Keratinocyte (primary cell): Measurements from ENCODE around the gene GPM6B. TPM values are rescaled to one million over a fixed set of nuclear protein-coding genes. Genes with fewer than 3 reads are reported as not detected.

Experiments
- DNase-seq: peaks from one replicate; pipeline ENCODE4 v3.0.0-alpha.2; 2011; ENCODE audit warnings: low read depth, missing footprints, low spot score
- FAIRE-seq: peaks from 2 replicates; lab custom pipeline; 2011; peaks lifted over from hg19 to GRCh38; lab: Jason Lieb, UNC
- H2AFZ ChIP-seq: 2 replicates; pipeline ENCODE4 v1.6.0; 2012; ENCODE audit warnings: low read length, control low read depth, inconsistent platforms; ENCODE audit not compliant: control insufficient read depth
- H3K27ac ChIP-seq: 2 replicates; pipeline ENCODE4 v1.5.1; 2011; ENCODE audit warnings: low read length; ENCODE audit not compliant: control insufficient read depth, insufficient read depth
- H3K27me3 ChIP-seq: 3 replicates; pipeline ENCODE4 v1.6.0; 2011; ENCODE audit warnings: low read length; ENCODE audit not compliant: control insufficient read depth, insufficient read depth; ENCODE audit errors: extremely low read depth
- H3K36me3 ChIP-seq, 2 experiments: 2 replicates in 1 of 2; 3 replicates in 1 of 2; pipeline ENCODE4 v1.5.1; 2011; ENCODE audit warnings: low read length in 2 of 2, mild to moderate bottlenecking in 1 of 2; ENCODE audit not compliant: control insufficient read depth in 2 of 2, insufficient read depth in 2 of 2; ENCODE audit errors: extremely low read depth in 1 of 2
- H3K4me1 ChIP-seq: 3 replicates; pipeline ENCODE4 v1.5.1; 2011; ENCODE audit warnings: low read length; ENCODE audit not compliant: control insufficient read depth, insufficient read depth; ENCODE audit errors: extremely low read depth
- H3K4me2 ChIP-seq: 3 replicates; pipeline ENCODE4 v1.6.0; 2011; ENCODE audit warnings: low read depth, low read length; ENCODE audit not compliant: control insufficient read depth, insufficient read depth; ENCODE audit errors: extremely low read depth
- H3K4me3 ChIP-seq, 3 experiments: fragments of 200-600 bp in 1 of 3; sonication (generic) in 1 of 3; 2 replicates in 2 of 3; 3 replicates in 1 of 3; pipeline ENCODE4 v1.5.1; 2011 to 2016; ENCODE audit warnings: low read length in 3 of 3, mild to moderate bottlenecking in 3 of 3, control low read depth in 2 of 3, inconsistent platforms in 1 of 3, low read depth in 1 of 3, mixed read lengths in 1 of 3, mixed run types in 1 of 3, moderate library complexity in 1 of 3; ENCODE audit not compliant: control insufficient read depth in 2 of 3, insufficient read depth in 2 of 3; ENCODE audit errors: extremely low read depth in 1 of 3
- H3K79me2 ChIP-seq: 2 replicates; pipeline ENCODE4 v1.6.0; 2012; ENCODE audit warnings: low read length; ENCODE audit not compliant: control insufficient read depth, insufficient read depth
- H3K9ac ChIP-seq: 3 replicates; pipeline ENCODE4 v1.6.0; 2011; ENCODE audit warnings: low read length; ENCODE audit not compliant: control insufficient read depth, insufficient read depth; ENCODE audit errors: extremely low read depth
- H3K9me1 ChIP-seq: 3 replicates; pipeline ENCODE4 v1.6.0; 2011; ENCODE audit warnings: low read length; ENCODE audit not compliant: control insufficient read depth, insufficient read depth; ENCODE audit errors: extremely low read depth
- H3K9me3 ChIP-seq: 2 replicates; pipeline ENCODE4 v1.5.1; 2012; ENCODE audit warnings: low read depth, low read length; ENCODE audit not compliant: control insufficient read depth
- H4K20me1 ChIP-seq: 3 replicates; pipeline ENCODE4 v1.6.0; 2011; ENCODE audit warnings: low read length; ENCODE audit not compliant: control insufficient read depth, insufficient read depth; ENCODE audit errors: extremely low read depth
- CTCF ChIP-seq, 3 experiments: IDR thresholded peaks in 1 of 3; conservative IDR thresholded peaks in 1 of 3; optimal IDR thresholded peaks in 1 of 3; 2 replicates in 2 of 3; 3 replicates in 1 of 3; pipeline versions ENCODE3 to v1.5.1; 2011; ENCODE audit warnings: low read length in 3 of 3, mild to moderate bottlenecking in 3 of 3, moderate library complexity in 2 of 3, control low read depth in 1 of 3, inconsistent platforms in 1 of 3; ENCODE audit not compliant: insufficient read depth in 2 of 3; ENCODE audit errors: extremely low read depth in 1 of 3
- EZH2 ChIP-seq: IDR thresholded peaks from one replicate; pipeline ENCODE4 v1.6.1; 2012; ENCODE audit warnings: inconsistent platforms, mild to moderate bottlenecking, low read length, moderate library complexity
- dilution Hi-C: fragments of 300-500 bp; cut with MboI; formaldehyde crosslinking; loops from one replicate; pipeline ENCODE4 v1.7.0; 2020; ENCODE audit warnings: low sequenced_read_pairs; ENCODE audit not compliant: extremely low pct_ligation_motif_present
- polyA plus RNA-seq, 5 experiments: library from polyadenylated mRNA; depleted of rRNA in 3 of 5; stranded (reverse) in 3 of 5; stranded (forward) in 1 of 5; unstranded in 1 of 5; fragments of >200 nt; gene quantifications; 1 replicate in 1 of 5; 2 replicates in 3 of 5; 3 replicates in 1 of 5; pipeline versions ENCODE4 v1.2.1 to v1.2.3, GENCODE V29; 2011 to 2012; ENCODE audit warnings: missing spikeins in 2 of 5, low read depth in 1 of 5, low replicate concordance in 1 of 5

GPM6B gene
- polyA plus RNA-seq, 1 donor (not counting 4 experiments of a cell fraction or from before 2014, with no cell fraction given): 0.26 TPM

GRCh38 chrX:13721371-13721770 is 95.5 kb downstream of the GPM6B start:
- no peak for DNase-seq
- no peaks in the 10 kb centered on the region for H3K4me1 ChIP-seq
- no peak overlapping the region for H2AFZ ChIP-seq
- FAIRE-seq: no peak
- no peaks in the 10 kb centered on the region for H3K9me1 ChIP-seq
- no peak overlapping the region for H3K4me2 ChIP-seq
- H3K9me3 ChIP-seq: no peaks in the 10 kb centered on the region
- TF ChIP-seq CTCF (optimal IDR thresholded peaks at IDR 0.05 in 1 of 3, IDR thresholded peaks at IDR 0.05 in 1 of 3, conservative IDR thresholded peaks at IDR 0.05 in 1 of 3; ENCODE audit: extremely low read depth in 1 of 3, insufficient read depth in 2 of 3, low read length in 3 of 3): no peak
- TF ChIP-seq EZH2: no peak
- H3K27ac ChIP-seq: no peak overlapping the region
- H3K4me3 ChIP-seq: no peak overlapping the region
- H3K36me3 ChIP-seq: peaks cover 12 to 14% of the 10 kb centered on the region in 2 experiments
- H3K79me2 ChIP-seq: peaks cover 45% of the 10 kb centered on the region
- no peaks in the 10 kb centered on the region for H3K27me3 ChIP-seq
- H3K9ac ChIP-seq: no peak overlapping the region
- dilution Hi-C loops: no loop called here
- H4K20me1 ChIP-seq: peaks cover 6% of the 10 kb centered on the region

Other genes with a start within 250 kb of the GPM6B start
- gene EGFL6, start 247.5 kb downstream of the GPM6B start, polyA plus RNA-seq: 0.06 to 1.0 TPM (median 0.38 TPM) in 3 replicates
- gene TCEANC, start 164.0 kb downstream of the GPM6B start, polyA plus RNA-seq: 0.88 to 1.8 TPM (median 1.8 TPM) in 3 replicates
- gene RAB9A, start 128.0 kb downstream of the GPM6B start, polyA plus RNA-seq: 40.1 to 46.0 TPM (median 43.5 TPM) in 3 replicates
- gene TRAPPC2, start 82.5 kb downstream of the GPM6B start, polyA plus RNA-seq: 11.9 to 20.8 TPM (median 19.0 TPM) in 3 replicates
- 10.6 to 18.3 TPM (median 17.0 TPM) in 3 replicates for gene OFD1, start 82.3 kb downstream of the GPM6B start, polyA plus RNA-seq
- gene GEMIN8, start 212.8 kb upstream of the GPM6B start, polyA plus RNA-seq: 36.4 to 38.8 TPM (median 37.9 TPM) in 3 replicates